HG03139 (cell line): ENCODE results near the gene IFI44.

Source experiments
- ATAC-seq: cut with Tn5 transposase; IDR thresholded peaks from one replicate; pipeline ENCODE4 v1.9.1; 2021; ENCODE audit not compliant: unreplicated experiment

The IFI44 gene

DNA sequence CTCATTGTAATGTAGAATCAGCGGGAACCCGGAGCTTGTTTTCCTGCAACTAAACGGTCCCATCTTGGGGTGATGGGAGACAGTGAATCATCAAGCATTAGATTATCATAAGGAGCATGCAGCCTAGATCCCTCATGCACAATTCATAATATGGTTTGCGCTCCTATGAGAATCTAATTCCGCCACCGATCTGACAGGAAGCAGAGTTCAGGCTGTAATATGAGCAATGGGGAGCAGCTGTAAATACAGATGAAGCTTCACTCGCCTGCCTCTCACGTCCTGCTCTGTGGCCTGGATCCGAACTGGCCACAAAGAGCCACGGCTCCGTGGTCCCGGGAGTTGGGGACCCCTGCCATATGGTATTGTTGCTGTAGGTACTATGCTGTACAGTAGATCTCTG is 1.6 kb downstream of the IFI44 start:
- no peak for ATAC-seq

DNA sequence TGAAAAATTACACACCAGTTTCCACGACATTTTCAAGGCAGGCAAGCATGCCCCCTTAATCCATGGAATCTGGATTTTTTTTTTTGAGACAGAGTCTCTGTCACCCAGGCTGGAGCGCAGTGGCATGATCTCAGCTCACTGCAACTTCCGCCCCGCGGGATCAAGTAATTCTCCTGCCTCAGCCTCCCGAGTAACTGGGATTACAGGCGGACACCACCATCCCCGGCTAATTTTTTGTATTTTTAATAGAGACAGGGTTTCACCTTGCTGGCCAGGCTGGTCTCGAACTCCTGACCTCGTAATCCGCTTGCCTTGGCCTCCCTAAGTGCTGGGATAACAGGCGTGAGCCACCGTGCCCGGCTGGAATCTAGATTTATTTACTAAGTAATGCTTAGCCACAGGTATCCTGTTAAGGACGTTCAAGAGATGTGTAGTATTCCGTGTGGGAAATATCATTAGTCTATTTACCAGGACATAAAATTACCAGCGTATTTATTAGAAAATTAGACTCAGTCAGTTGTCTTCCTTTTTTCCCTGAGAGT is 2.5 kb downstream of the IFI44 start:
- no peak for ATAC-seq

DNA sequence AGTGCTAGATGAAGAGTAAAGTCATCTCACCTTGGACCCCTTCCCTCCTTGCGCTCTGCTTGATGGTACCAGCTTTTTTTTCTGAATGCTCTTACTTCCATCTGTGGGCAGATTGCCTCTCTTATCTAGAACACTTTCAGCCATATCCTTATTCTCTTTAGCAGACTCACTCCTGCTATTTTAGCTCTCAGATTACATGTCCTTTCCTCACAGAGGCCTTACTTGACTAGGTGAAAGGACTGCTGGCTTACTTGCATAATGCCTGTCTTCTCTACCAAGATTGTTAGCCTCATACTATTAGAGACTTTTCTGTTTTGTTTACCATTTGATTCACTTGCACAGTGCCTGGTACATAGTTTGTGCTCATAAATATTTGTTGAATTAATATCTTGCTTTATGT is 9.3 kb downstream of the IFI44 start:
- ATAC-seq: no peak

DNA sequence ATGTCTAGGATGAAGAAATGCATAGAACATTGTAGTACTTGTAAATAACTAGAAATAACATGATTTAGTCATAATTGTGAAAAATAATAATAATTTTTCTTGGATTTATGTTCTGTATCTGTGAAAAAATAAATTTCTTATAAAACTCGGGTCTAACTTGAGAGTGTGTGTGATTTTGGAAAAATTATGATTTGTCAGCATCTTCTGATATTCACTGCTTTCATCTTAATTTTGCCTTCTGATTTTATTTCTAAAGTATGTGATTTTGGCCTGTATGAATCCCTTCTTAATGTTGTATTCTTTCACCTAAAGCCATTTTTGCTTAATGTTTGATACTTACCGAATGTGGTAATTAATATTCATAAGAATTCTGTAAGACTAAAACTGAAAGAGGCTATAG is 14.3 kb downstream of the IFI44 start:
- ATAC-seq: no peak

DNA sequence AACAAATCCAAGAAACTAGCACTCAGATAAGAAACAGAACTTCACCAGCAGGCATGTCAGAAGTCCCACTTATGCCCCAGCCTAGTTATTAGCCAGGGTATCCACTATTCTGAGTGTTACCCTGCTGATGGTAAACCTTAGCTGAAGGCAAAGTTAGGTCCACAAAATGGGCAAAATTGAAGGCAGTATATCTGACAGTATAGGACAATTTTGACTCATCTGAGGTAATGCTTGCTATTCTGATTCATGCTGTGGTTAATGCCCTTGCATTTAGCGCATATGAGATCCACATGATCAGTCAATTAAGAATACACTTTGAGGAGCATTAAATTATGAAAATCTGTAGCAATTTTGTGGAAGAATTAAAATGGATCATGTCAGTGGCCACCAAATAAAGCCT is 15.1 kb downstream of the IFI44 start:
- ATAC-seq: no peak

DNA sequence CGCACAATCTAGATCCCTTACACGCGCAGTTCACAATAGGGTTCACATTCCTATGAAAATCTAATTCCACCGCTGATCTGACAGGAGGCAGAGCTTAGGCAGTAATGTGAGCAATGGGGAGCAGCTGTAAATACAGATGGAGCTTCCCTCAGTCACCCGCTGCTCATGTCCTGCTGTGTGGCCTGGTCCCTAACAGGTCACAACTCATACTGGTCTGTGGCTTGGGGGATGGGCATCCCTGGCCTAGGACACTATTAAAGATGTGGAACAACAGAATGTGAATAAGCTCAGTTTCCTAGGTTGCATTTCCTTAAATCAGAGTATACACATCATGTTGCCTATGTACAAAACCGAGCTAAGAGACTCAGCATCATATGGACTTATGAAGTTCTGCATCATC is 16.2 kb downstream of the IFI44 start:
- no peak for ATAC-seq

DNA sequence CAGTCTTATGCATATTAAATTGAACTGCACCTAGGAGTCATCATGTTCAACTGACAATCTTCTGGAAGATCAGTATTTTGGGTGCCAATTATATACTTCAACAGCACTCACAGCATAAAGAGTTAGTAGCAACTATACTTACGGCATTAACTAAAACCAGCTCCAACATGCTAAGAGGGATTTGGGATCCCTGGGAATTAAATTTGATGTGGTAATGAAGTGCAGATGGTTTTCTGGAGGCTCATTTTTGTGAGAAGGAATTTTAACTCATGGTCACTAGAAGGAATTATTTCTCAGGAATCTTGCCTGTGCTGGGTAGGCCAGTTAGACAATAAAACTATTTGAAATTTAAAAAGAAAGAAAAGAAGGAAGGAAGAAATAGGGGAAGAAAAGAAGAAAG is 18.3 kb downstream of the IFI44 start:
- no peak for ATAC-seq

DNA sequence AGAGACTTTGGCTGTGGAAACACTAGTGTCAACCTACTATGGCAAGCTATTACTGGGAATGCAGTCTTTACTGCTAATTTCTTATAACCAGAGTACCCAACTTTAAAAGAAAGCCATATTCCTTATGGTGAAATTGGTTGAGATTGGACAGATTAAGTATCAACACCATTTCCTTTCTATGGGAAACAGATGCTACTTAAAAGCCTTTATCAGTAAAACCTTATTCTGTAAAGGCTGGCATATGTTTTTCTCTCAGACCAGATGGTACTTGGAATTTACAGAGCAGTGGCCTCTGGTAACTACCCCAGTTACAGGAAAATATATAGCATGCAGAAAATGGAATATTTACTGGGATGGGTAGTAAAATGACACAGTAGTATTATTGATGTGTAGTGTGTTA is 18.8 kb downstream of the IFI44 start:
- no peak for ATAC-seq

DNA sequence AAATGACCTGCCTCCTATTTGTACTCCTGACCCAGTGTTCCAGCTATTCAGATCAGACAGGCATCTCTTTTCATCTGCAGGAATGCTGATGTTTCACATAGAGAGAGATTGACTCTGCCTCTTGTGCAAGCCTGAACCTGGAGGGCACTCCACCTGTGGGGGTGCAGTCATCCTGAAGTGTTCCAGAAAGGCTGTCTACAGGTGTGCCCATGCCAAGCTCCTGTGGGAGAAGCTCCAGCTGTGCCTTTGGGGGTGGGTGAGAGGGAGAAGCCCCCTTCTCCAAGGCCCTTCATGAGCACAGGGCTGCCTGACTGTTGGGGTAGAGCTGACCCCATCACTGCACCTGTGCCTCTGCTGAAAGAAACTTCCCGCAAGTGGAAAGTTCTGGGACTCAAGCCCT is 22.8 kb downstream of the IFI44 start:
- ATAC-seq: no peak

DNA sequence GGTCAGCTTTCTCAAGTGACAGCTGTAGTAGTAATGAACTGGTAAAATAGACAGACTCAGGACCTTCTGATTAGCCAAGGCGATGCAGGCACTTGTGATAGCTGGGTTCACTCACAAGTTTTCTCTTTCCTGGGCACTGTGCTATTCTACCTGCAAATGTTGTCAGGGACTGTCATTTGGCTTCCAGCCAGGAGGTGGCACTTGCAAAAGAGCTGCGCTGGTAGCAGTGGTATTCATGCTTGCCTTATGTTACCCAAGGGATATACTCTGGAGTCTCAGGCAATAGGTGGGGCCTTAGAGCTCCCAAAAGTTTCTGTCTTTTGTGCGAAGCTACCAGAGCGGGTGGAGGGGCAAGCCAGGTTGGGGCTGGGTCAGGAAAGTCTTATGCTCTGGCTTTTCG is 23.5 kb downstream of the IFI44 start:
- no peak for ATAC-seq

DNA sequence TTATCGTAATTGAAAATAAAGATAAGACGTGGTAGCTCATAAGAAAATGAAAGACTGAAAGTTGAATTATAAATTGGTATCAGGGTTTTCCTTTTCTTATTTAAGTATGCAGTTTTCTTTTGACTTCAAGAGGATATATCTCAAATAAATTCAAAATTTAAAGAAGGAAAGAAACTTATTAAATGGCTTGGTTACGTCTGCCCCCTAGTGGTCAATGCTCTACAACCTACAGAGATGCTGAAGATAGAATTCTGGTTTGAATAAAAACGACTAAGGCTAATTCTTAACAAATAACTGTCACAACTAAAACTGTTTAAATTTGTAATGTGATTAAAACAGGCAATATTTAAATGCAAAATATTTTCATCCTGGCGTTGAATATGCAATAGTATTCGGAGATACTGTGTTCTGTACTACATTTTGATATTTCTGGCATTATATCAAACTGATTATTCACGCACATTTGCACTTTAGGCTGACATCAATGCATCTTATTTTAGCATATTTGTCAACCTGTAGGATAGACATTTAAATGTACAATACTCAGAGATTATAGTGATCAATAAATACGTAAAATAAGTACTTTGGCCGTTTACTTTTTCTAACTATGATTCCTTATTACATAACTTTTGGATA is 26.8 kb downstream of the IFI44 start:
- ATAC-seq: no peak

DNA sequence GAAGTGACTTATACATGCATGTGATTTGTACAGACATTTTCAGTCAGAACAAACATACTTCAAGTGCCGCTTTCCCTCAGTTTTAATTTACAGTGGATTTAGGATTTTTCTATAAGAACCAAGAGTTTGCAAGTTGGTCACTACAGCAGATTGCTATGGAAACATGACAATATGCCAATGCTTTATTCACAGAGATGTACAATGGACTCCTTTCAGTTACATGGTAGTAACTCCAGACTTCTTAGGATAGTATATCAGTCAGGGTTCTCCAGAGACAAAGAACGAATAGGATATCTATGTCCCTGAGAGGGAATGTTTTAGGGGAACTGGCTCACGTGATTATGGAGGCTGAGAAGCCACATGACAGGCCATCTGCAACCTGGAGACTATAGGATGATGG is 27.4 kb downstream of the IFI44 start:
- no peak for ATAC-seq

DNA sequence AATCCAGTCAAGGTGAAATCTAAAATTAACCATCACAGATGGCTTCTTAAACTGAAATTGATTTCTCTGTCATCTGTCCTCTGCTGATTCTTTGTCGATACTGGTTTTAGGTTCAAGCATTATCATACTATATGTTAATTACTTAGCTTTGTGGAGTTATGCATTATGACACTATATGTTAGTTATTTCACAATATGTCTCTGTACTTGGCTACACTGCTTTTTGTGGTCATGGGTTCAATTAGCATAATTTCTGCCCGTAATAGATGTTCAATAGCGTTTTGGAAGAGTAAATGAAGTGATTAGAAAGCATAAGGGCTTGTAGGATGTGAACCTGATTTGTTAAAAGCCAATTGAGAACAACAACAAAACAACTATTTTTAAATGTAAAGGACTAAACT is 28.2 kb downstream of the IFI44 start:
- no peak for ATAC-seq

DNA sequence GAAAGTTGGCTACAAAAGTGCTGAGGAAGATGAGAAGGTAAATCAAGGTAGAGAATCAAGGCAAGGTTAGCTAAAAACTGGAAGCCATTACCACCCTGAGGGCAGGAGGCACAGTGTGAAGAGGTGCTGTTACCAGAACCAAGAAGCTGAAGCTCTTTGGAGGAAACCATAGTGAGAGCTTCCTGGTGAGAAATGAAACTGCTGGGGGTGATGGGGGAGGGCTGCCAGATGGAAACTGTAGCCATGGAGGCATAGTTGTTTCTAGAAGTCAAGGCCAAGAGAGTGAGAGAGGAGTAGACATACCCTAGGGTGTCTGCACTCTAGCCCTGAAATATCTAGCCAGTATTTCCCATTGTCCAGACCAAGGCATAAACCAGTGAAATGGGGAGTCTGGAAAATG is 28.7 kb downstream of the IFI44 start:
- ATAC-seq: peak; percentile 80

DNA sequence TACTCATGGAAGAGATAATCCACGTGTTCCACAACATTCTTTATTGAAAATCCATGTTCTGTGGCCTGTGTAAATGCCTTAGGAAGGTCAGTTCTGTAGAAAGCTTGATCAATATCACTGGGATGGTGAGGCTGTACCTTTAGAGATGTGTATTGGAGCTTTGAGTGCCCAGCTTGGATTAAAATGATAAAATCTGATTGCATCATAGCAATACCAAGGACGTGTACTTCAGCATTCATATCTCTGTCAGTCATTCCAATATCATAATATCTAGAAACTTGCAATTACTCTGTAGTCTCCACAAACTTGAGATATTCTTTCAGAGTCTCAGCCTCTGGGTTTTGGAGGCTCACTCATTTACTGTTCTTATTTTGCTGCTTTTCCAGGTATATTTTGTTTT is 31.6 kb downstream of the IFI44 start:
- no peak for ATAC-seq

DNA sequence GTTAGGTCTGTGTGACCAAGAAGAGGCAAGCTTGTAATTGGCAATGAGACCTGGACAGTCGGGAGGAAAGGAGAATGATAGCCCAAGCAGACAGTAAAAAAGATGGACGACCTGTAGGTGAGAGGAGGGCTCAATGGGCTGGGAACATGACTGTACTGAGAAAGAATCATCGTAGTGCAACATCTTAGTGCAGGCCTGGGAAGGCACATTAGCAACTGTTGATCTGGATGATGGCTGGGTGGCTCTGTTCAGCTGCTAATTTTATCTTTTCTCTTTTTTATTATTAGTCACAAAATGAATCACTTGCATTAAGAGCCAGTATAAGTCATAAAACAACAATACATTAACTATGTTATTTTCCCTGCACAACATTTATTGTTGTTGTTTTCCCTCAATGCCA is 32.9 kb downstream of the IFI44 start:
- ATAC-seq: no peak

DNA sequence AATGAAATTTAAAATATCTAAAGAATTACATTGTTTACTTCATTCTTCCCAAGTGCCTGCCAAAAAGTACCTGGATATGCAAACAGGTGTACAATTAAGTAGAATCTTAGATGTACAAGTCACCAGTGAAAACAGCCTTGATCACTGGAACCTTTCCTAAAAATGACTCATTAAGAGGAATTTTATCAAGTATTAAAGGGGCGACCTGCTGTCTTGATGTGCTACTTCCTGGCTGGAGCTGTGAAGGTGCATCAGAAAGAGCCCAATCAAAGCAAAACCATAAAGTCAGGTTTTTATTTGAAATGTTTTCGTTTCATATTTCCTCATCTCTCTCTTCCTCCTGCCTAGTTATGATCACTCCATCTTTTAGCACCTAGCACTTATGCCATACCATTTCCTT is 33.4 kb downstream of the IFI44 start:
- no peak for ATAC-seq

DNA sequence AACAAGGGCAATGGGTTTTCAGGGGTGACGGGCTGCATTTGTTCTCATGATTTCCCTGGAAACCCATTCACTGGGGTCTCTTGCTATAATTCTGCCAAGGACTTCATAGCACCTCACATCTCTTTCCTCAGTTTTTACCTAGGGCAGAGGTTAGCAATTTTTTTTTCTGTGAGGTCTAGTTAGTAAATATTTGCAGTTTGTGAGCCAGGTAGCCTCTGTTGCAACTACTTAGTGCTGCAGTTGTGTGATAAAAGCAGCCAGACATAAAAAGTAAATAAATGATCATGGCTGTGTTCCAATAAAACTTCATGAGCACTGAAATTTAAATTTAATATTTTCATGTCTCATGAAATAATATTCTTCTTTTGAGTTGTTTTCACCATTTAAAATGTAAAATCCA is 37.7 kb downstream of the IFI44 start:
- ATAC-seq: no peak

DNA sequence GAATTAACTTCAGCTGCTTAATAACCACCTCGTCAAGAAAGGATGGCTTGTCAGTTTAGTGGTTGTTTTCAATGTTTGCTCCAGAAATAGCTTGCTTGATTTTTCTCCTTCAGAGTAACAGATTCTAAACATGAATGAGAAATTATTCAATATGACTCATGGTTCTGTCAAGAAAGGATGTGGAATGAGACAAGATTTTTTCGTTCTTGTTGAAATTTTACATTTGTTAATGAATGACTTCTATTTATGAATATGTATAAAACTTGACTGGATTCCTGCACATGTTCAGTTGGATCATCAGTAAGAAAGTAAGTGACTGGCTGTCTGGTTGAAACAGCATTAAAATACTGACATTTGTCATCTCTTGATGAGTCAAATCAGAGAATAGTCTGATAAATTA is 38.3 kb downstream of the IFI44 start:
- no peak for ATAC-seq

DNA sequence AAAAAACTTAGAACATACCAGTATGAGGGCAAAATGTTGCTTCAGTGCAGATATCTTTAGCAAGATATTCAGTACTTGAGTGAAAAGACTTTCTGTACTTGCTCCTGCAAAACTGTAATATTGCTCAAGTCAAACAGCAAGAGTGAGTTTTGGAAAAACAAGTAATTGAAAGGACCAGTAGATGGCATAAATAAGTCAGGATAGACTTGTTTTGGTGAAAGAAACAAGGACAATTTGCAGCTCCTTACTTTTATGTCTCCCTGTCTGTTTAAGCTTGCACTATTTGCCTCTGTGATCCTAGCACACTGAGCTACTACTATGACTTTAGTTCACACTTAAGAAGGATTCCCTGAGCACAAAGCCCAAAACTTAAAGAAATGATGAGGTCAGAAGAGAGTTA is 39.1 kb downstream of the IFI44 start:
- ATAC-seq: no peak

DNA sequence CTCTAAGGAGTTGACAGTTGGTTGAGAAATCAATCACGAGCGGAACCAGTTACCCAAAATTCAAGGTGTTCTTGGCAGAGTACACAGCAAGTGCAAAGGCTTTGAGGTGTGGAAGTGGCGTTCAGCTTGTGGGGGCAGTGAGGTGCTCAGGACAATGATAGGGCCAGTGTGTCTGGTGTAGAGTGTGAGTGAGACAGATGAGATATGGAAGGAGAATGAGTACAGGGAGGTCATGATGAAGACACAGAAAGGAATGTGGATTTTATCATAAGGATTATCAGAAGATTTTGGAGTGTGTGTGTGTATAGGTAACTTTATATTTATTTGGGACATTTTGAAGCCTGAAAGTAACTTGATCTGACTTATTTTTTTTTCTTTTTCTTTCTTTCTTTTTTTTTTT is 40.9 kb downstream of the IFI44 start:
- ATAC-seq: no peak

DNA sequence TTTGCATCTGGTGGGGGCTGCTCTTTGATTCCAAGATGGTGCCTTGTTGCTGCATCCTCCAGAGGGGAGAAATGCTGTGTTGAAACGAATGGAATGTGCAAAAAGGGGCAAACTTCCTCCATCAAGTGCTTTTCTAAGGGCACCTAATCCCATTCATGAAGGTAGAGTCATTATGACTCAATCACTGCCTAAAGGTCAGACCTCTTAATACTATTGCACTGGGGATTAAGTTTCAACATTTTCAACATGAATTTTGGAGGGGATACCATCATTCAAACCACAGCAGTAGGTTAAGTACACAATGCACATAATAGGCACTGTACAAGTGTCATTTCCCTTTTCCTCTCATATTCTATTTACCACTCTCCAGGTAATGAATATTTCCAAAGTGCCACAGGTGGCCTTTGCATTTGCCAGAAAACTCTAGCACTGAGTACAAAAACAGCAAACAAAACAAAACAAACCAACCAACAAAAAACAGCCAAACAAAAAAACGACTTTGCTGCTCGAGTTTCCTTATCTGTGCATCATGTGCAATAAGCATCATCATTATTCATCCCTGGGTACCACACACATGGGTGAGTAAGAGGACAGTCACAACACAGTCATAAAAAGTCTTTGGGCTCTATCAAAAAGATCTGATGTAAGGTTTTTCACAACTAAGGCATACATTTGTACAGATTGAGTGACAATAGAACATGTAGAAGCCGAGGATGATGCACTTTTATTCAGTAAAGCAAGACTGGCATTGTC is 42.5 kb downstream of the IFI44 start:
- ATAC-seq: no peak

DNA sequence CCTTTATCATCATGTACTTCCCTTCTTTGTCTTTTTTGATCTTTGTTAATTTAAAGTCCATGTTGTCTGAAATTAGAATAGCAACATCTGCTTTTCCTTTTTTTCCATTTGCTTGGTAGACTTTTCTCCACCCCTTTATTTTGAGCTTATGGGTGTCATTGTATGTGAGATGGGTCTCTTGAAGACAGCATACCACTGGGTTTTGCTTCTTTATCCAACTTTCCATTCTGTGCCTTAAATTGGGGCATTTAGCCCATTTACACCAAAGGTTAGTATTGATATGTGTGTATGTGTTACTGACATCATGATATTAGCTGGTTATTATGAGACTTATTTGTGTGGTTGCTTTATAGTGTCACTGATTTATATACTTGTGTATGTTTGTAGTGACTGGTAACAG is 50.2 kb downstream of the IFI44 start:
- ATAC-seq: no peak
